H1 (cell line): ENCODE data around the gene L3MBTL4. TPM values are rescaled to one million over a fixed set of nuclear protein-coding genes. Genes with fewer than 3 reads are reported as not detected.

Experiments
- CTCF ChIA-PET: fragments of 300-600 bp; sonication (Branson Sonifier 250); formaldehyde crosslinking; loops from one replicate; lab custom pipeline; 2021; ENCODE audit not compliant: partially characterized antibody; lab: Charles Lee
- POLR2A ChIA-PET: fragments of 300-600 bp; sonication (Branson Sonifier 250); formaldehyde crosslinking; loops from one replicate; lab custom pipeline; 2021; ENCODE audit warnings: inconsistent platforms; ENCODE audit not compliant: partially characterized antibody; lab: Charles Lee
- DNase-seq, 2 experiments: peaks; one replicate each; pipeline versions ENCODE4 v3.0.0 to v3.0.0-alpha.2; 2010 to 2022; ENCODE audit warnings: low spot score in 2 of 2, low read depth in 1 of 2, mixed read lengths in 1 of 2
- FAIRE-seq: peaks from 2 replicates; lab custom pipeline; 2011; peaks lifted over from hg19 to GRCh38; lab: Jason Lieb, UNC
- H2AFZ ChIP-seq: 2 replicates; pipeline ENCODE4 v1.8.1; 2012; ENCODE audit warnings: low read length, inconsistent platforms
- H2AK5ac ChIP-seq: 2 replicates; pipeline ENCODE4 v1.6.1; 2013; ENCODE audit warnings: low read depth, low read length
- H2BK120ac ChIP-seq: replicated peaks from 2 replicates; pipeline ENCODE3; 2013; ENCODE audit warnings: low read depth, low read length, inconsistent platforms
- H2BK12ac ChIP-seq: 2 replicates; pipeline ENCODE4 v1.6.1; 2013; ENCODE audit warnings: low read depth, low read length
- H2BK15ac ChIP-seq: 2 replicates; pipeline ENCODE4 v1.6.1; 2013; ENCODE audit warnings: low read length
- H2BK20ac ChIP-seq: 2 replicates; pipeline ENCODE4 v1.6.1; 2013; ENCODE audit warnings: low read length
- H2BK5ac ChIP-seq: 2 replicates; pipeline ENCODE4 v1.6.1; 2013; ENCODE audit warnings: low read depth, low read length
- H3K14ac ChIP-seq: 2 replicates; pipeline ENCODE4 v1.6.1; 2013; ENCODE audit warnings: inconsistent platforms; ENCODE audit not compliant: insufficient read length
- H3K18ac ChIP-seq: 2 replicates; pipeline ENCODE4 v1.6.1; 2013; ENCODE audit warnings: low read length; ENCODE audit errors: extremely low read depth
- H3K23ac ChIP-seq: 2 replicates; pipeline ENCODE4 v1.6.1; 2013; ENCODE audit warnings: inconsistent platforms; ENCODE audit not compliant: insufficient read length
- H3K23me2 ChIP-seq: 2 replicates; pipeline ENCODE4 v1.6.1; 2013; ENCODE audit warnings: low read depth, low read length
- H3K27ac ChIP-seq: 2 replicates; pipeline ENCODE4 v1.6.1; 2011; ENCODE audit warnings: low read depth, low read length, inconsistent platforms
- H3K27me3 ChIP-seq, 4 experiments: replicated peaks in 1 of 4; 1 replicate in 1 of 4; 2 replicates in 3 of 4; pipeline versions ENCODE4 v1.6.1 to v1.8.1; 2011 to 2013; ENCODE audit warnings: low read length in 3 of 4, mild to moderate bottlenecking in 3 of 4, inconsistent platforms in 2 of 4, mixed read lengths in 2 of 4, moderate library complexity in 1 of 4; ENCODE audit not compliant: control insufficient read depth in 3 of 4, insufficient read depth in 3 of 4; ENCODE audit errors: extremely low read depth in 1 of 4
- H3K36me3 ChIP-seq, 4 experiments: 2 replicates each; pipeline versions ENCODE4 v1.6.1 to v1.8.1; 2011 to 2013; ENCODE audit warnings: mild to moderate bottlenecking in 4 of 4, low read length in 3 of 4, moderate library complexity in 2 of 4, control low read depth in 1 of 4, inconsistent platforms in 1 of 4; ENCODE audit not compliant: insufficient read depth in 4 of 4, control insufficient read depth in 2 of 4
- H3K4ac ChIP-seq: replicated peaks from 2 replicates; pipeline ENCODE3; 2013; ENCODE audit warnings: low read length, low read depth, mixed read lengths, inconsistent platforms; ENCODE audit not compliant: insufficient read length
- H3K4me1 ChIP-seq, 4 experiments: replicated peaks in 1 of 4; 1 replicate in 1 of 4; 2 replicates in 3 of 4; pipeline versions ENCODE4 v1.6.1 to v1.8.1; 2011 to 2013; ENCODE audit warnings: low read length in 3 of 4, inconsistent platforms in 2 of 4, mixed read lengths in 1 of 4; ENCODE audit not compliant: insufficient read depth in 4 of 4, control insufficient read depth in 3 of 4
- H3K4me2 ChIP-seq, 2 experiments: 2 replicates each; pipeline versions ENCODE4 v1.6.1 to v1.8.1; 2011 to 2013; ENCODE audit warnings: low read depth in 2 of 2, low read length in 2 of 2, control low read depth in 1 of 2, inconsistent platforms in 1 of 2, mild to moderate bottlenecking in 1 of 2; ENCODE audit not compliant: insufficient read depth in 1 of 2
- H3K4me3 ChIP-seq, 4 experiments: fragments of 200-600, 300-600 bp in 1 of 4; sonication (generic), shearing (Covaris generic), sonication (Bioruptor Twin) in 1 of 4; 2 replicates each; pipeline versions ENCODE4 v1.5.1 to v1.8.1; 2011 to 2016; ENCODE audit warnings: low read length in 4 of 4, low read depth in 3 of 4, control low read depth in 2 of 4, inconsistent platforms in 2 of 4, mild to moderate bottlenecking in 2 of 4, mixed read lengths in 1 of 4, moderate library complexity in 1 of 4; ENCODE audit not compliant: insufficient read depth in 2 of 4; ENCODE audit errors: extremely low read depth in 1 of 4
- H3K56ac ChIP-seq: replicated peaks from 2 replicates; pipeline ENCODE3; 2013; ENCODE audit warnings: low read depth, mild to moderate bottlenecking, mixed read lengths, low read length, inconsistent platforms; ENCODE audit not compliant: insufficient read length
- H3K79me1 ChIP-seq: 2 replicates; pipeline ENCODE4 v1.6.1; 2013; ENCODE audit warnings: low read depth, low read length, control low read depth
- H3K79me2 ChIP-seq, 2 experiments: 2 replicates each; pipeline versions ENCODE4 v1.6.1 to v1.8.1; 2012 to 2013; ENCODE audit warnings: low read length in 2 of 2, mild to moderate bottlenecking in 2 of 2, inconsistent platforms in 1 of 2; ENCODE audit not compliant: insufficient read depth in 2 of 2, control insufficient read depth in 1 of 2
- H3K9ac ChIP-seq, 4 experiments: replicated peaks in 1 of 4; 1 replicate in 1 of 4; 2 replicates in 3 of 4; pipeline versions ENCODE4 v1.6.1 to v1.8.1; 2011 to 2013; ENCODE audit warnings: low read depth in 3 of 4, low read length in 3 of 4, control low read depth in 2 of 4, mild to moderate bottlenecking in 2 of 4, moderate library complexity in 2 of 4, inconsistent platforms in 1 of 4; ENCODE audit errors: extremely low read depth in 1 of 4
- H3K9me3 ChIP-seq, 2 experiments: 2 replicates each; pipeline versions ENCODE4 v1.6.1 to v1.8.1; 2012 to 2013; ENCODE audit warnings: mild to moderate bottlenecking in 2 of 2, moderate library complexity in 2 of 2, control low read depth in 1 of 2, inconsistent platforms in 1 of 2, low read depth in 1 of 2, low read length in 1 of 2, mixed read lengths in 1 of 2; ENCODE audit not compliant: insufficient read depth in 2 of 2
- H4K20me1 ChIP-seq, 2 experiments: replicated peaks in 1 of 2; 2 replicates each; pipeline versions ENCODE3 to v1.8.1; 2011 to 2013; ENCODE audit warnings: inconsistent platforms in 2 of 2, low read length in 2 of 2, mild to moderate bottlenecking in 1 of 2; ENCODE audit not compliant: insufficient read depth in 2 of 2, control insufficient read depth in 1 of 2
- H4K5ac ChIP-seq: 2 replicates; pipeline ENCODE4 v1.6.1; 2013; ENCODE audit warnings: low read length, low read depth, mixed read lengths, inconsistent platforms; ENCODE audit not compliant: insufficient read length
- H4K8ac ChIP-seq: 2 replicates; pipeline ENCODE4 v1.8.0; 2013; ENCODE audit warnings: mild to moderate bottlenecking, moderate library complexity, low read length, inconsistent platforms; ENCODE audit not compliant: insufficient read depth; ENCODE audit errors: extremely low read depth
- H4K91ac ChIP-seq: replicated peaks from 2 replicates; pipeline ENCODE3; 2013; ENCODE audit warnings: low read length, mixed read lengths, inconsistent platforms; ENCODE audit not compliant: insufficient read length
- BCL11A ChIP-seq, 2 experiments: IDR thresholded peaks; one replicate each; pipeline ENCODE4 v1.6.1; 2011; ENCODE audit warnings: low read depth in 2 of 2, low read length in 2 of 2, mild to moderate bottlenecking in 2 of 2
- BRCA1 ChIP-seq: IDR thresholded peaks from 2 replicates; pipeline ENCODE4 v1.6.1; 2012; ENCODE audit warnings: low read depth, low read length, improper control_type of control experiment
- CEBPB ChIP-seq: IDR thresholded peaks from 2 replicates; pipeline ENCODE4 v1.6.1; 2012; ENCODE audit warnings: low read depth, low read length
- EGR1 ChIP-seq: IDR thresholded peaks from 2 replicates; pipeline ENCODE4 v1.6.1; 2011; ENCODE audit warnings: low read depth, low read length, borderline replicate concordance
- HDAC6 ChIP-seq: IDR thresholded peaks from one replicate; pipeline ENCODE4 v1.7.1; 2012; ENCODE audit warnings: low read depth, mild to moderate bottlenecking, inconsistent platforms, low read length, moderate library complexity
- KDM1A ChIP-seq: fragments of 200-600, 300-600 bp; sonication (generic); IDR thresholded peaks from 2 replicates; pipeline ENCODE4 v1.7.1; 2016; ENCODE audit warnings: mild to moderate bottlenecking, low read length, borderline replicate concordance
- NANOG ChIP-seq: IDR thresholded peaks from 2 replicates; pipeline ENCODE4 v1.6.1; 2011; ENCODE audit warnings: low read length, low read depth, mild to moderate bottlenecking, inconsistent platforms; ENCODE audit not compliant: insufficient read depth, poor library complexity, severe bottlenecking
- POU5F1 ChIP-seq: IDR thresholded peaks from 2 replicates; pipeline ENCODE4 v1.6.1; 2011; ENCODE audit warnings: low read depth, mild to moderate bottlenecking, low read length, moderate library complexity
- RNF2 ChIP-seq: fragments of 200-900, 300-1000 bp; sonication (generic); IDR thresholded peaks from 2 replicates; pipeline ENCODE4 v1.7.1; 2016; ENCODE audit warnings: borderline replicate concordance, low read depth, mild to moderate bottlenecking, antibody characterized with exemption, low read length; ENCODE audit not compliant: poor library complexity, severe bottlenecking; ENCODE audit errors: missing control alignments
- SAP30 ChIP-seq: fragments of 300-600 bp; sonication (generic); IDR thresholded peaks from 2 replicates; pipeline ENCODE4 v1.7.1; 2012; ENCODE audit warnings: low read length, moderate library complexity, mild to moderate bottlenecking, inconsistent platforms; ENCODE audit not compliant: insufficient read depth, insufficient replicate concordance
- SIX5 ChIP-seq: IDR thresholded peaks from 2 replicates; pipeline ENCODE4 v1.6.1; 2011; ENCODE audit warnings: mild to moderate bottlenecking, low read depth, low read length
- SP1 ChIP-seq: IDR thresholded peaks from 2 replicates; pipeline ENCODE4 v1.6.1; 2011; ENCODE audit warnings: low read depth, low read length
- SRF ChIP-seq: IDR thresholded peaks from 2 replicates; pipeline ENCODE4 v1.6.1; 2011; ENCODE audit warnings: mild to moderate bottlenecking, low read depth, low read length, moderate library complexity
- TBP ChIP-seq: IDR thresholded peaks from 2 replicates; pipeline ENCODE4 v1.6.1; 2011; ENCODE audit warnings: low read depth, low read length, improper control_type of control experiment
- TCF12 ChIP-seq: IDR thresholded peaks from 2 replicates; pipeline ENCODE4 v1.6.1; 2011; ENCODE audit warnings: low read depth, mild to moderate bottlenecking, low read length
- YY1 ChIP-seq: IDR thresholded peaks from 2 replicates; pipeline ENCODE4 v1.6.1; 2011; ENCODE audit warnings: low read depth, mild to moderate bottlenecking, low read length
- WGBS, 2 experiments: shearing (Covaris generic) in 1 of 2; methylation state at CpG; one replicate each; pipeline versions ENCODE4 v1.1.6 to v1.1.7; 2013 to 2015; ENCODE audit warnings: low lambda C conversion rate in 2 of 2, mixed read lengths in 2 of 2, inconsistent platforms in 1 of 2, low coverage in 1 of 2, missing lambda C conversion rate in 1 of 2; ENCODE audit not compliant: insufficient replicate concordance in 2 of 2, insufficient coverage in 1 of 2, insufficient read length in 1 of 2; ENCODE audit errors: extremely low coverage in 1 of 2, missing lambda C conversion rate in 1 of 2; 5-methylcytosine and 5-hydroxymethylcytosine counted together
- polyA plus RNA-seq, 7 experiments: library from polyadenylated mRNA; depleted of rRNA in 3 of 7; stranded (reverse) in 5 of 7; unstranded in 2 of 7; fragments of >200 nt in 5 of 7; fragments of 200-250 nt in 2 of 7; gene quantifications; 1 replicate in 5 of 7; 2 replicates in 1 of 7; 4 replicates in 1 of 7; pipeline versions ENCODE4 v1.2.1 to v1.2.3, GENCODE V29; 2011 to 2013; ENCODE audit warnings: missing spikeins in 2 of 7, mixed read lengths in 2 of 7
- total RNA-seq: library from RNA; stranded (reverse); fragmentation: NEBNext Ultra II Directional; extraction: Animal tissue kit (Norgen Biotek cat#: 25700); gene quantifications from 2 replicates; pipeline ENCODE4 v1.2.1, GENCODE V29; 2021

Gene L3MBTL4
- total and polyA plus RNA-seq, 2 of the 8 experiments (the other 6 are each of a cell fraction or from before 2014, with no cell fraction given): 1.0 to 2.1 TPM

DNA sequence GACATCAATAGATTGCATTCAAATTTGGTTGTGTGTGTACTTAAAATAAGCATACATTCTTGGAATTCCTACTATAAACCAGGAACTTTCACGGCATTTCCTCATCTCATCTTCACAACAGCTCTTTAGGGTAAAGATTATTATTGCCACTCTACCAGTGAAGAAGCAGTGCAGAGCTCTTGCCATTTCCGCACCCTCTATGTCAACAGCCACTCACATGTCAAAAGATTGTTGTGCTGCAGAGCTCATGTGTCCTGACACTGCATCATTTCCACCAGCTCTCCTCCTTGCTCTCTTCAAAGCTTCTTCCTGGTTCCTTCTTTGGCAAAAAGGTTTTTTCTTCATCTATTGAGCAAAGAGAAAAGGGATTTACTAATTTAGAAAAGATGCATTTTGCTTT, 26.5 kb upstream of the L3MBTL4 start:
- Histone ChIP-seq H4K5ac (no peak overlapping the region), H4K91ac (no peak overlapping the region), H3K23ac (no peak overlapping the region), H2BK20ac (no peak overlapping the region), H3K79me2 (no peaks in the 10 kb centered on the region), H3K36me3 (no peaks in the 10 kb centered on the region), H3K4me1 (no peaks in the 10 kb centered on the region; a peak in 3 of 7 replicates), H3K18ac (no peak overlapping the region), H4K8ac (no peak overlapping the region), H2BK120ac (no peak overlapping the region), H2AFZ (peak overlapping the region; percentile 27; the same call in 1 of the 2 replicates), H3K23me2 (no peaks in the 10 kb centered on the region), H4K20me1 (no peaks in the 10 kb centered on the region), H3K4ac (no peak overlapping the region), H2BK5ac (no peak overlapping the region), H3K9ac (no peak overlapping the region), H2BK15ac (no peak overlapping the region), H3K79me1 (no peaks in the 10 kb centered on the region), H2BK12ac (no peak overlapping the region), H3K9me3 (no peaks in the 10 kb centered on the region), H3K56ac (no peak overlapping the region), H2AK5ac (no peak overlapping the region), H3K27me3 (no peaks in the 10 kb centered on the region; a peak in 1 of 7 replicates), H3K4me3 (no peak overlapping the region), H3K4me2 (no peak overlapping the region), H3K14ac (no peak overlapping the region), H3K27ac (no peak overlapping the region)
- 87% methylated on average over 2 of the region's 2 CpGs; no CpG with 5 or more reads in 1 of the 2 experiments for WGBS, 2 experiments
- no peak for DNase-seq
- CTCF ChIA-PET: interaction anchor here (0.6 to 0.9 kb wide), 2 partner anchors 41 to 271 kb away, joined by 3 read pairs; no protein-coding TSS in a partner anchor
- no peak for FAIRE-seq
- POLR2A ChIA-PET: no interaction called here
- TF ChIP-seq POU5F1 (no peak), EGR1 (no peak), SP1 (no peak), NANOG (no peak), TBP (no peak), SRF (no peak), RNF2 (no peak), CEBPB (no peak), SAP30 (no peak), SIX5 (no peak), BRCA1 (no peak), HDAC6 (no peak), TCF12 (no peak), KDM1A (no peak), YY1 (no peak), BCL11A (IDR thresholded peaks at IDR 0.05; ENCODE audit: low read depth in 2 of 2, low read length in 2 of 2) (no peak)
